ENCODE results near the gene SKIDA1.

The SKIDA1 gene

DNA sequence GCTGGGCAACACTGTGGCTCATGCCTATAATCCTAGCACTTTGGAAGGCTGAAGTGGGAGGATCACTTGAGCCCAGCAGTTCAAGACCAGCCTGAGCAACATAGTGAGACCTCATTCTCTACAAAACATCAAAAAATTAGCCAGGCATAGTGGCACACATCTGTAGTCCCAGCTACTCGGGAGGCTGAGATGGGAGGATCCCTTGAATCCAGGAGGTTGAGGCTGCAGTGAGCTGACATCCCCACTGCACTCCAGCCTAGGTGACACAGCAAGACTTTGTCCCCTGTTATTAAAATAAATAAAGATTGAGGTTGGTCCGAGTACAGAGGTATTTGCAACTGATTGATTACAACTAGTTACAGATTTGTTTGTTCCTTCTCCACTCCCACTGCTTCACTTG lies 44.1 kb downstream of the SKIDA1 start:
- DNase-seq (ENCODE audit: insufficient read length), result no peak
- TF ChIP-seq POLR2A (IDR thresholded peaks at IDR 0.05; ENCODE audit: low read depth, low read length) (no peak), POLR2AphosphoS5 (IDR thresholded peaks at IDR 0.05; ENCODE audit: low read depth, low read length) (no peak), TAF1 (IDR thresholded peaks at IDR 0.05; ENCODE audit: borderline replicate concordance, low read depth, low read length) (no peak)
- FAIRE-seq, result no peak

DNA sequence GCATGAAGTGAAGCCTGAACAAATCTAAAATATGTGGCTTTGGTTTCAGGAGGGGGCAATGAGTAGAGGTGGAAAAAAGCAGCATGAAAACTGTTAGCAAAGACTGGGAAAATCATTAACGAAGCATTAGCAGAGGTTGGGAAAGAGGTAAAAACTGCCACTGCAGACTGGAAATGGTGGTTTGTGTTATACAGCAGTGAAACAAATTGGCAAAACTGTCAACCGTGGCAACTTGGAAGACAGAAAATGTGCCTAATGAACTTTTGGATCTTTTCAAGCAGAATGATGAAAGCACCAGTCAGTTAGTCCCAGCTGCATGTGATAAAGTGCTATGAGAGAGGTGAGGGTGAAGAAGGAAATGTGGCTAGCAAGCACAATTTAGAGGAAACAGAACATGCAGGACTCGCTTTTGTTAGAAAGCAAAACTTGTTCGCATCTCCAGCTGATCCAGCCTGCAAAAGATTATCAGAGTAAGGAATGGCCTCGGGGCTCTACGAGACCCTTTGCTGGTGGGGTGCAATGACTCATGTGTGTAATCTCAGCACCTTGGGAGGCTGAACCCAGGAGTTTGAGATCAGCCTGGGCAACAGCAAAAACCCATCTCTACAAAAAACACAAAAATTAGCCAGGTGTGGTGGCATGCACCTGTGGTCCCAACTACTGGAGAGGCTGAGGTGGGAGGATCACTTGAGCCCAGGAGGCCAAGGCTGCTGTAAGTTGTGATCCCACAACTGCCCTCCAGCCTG lies 45.7 kb downstream of the SKIDA1 start:
- TF ChIP-seq TAF1 (IDR thresholded peaks at IDR 0.05; ENCODE audit: borderline replicate concordance, low read depth, low read length) (no peak), POLR2A (IDR thresholded peaks at IDR 0.05; ENCODE audit: low read depth, low read length) (no peak), POLR2AphosphoS5 (IDR thresholded peaks at IDR 0.05; ENCODE audit: low read depth, low read length) (no peak)
- DNase-seq (ENCODE audit: insufficient read length) (no peak), FAIRE-seq (no peak)

DNA sequence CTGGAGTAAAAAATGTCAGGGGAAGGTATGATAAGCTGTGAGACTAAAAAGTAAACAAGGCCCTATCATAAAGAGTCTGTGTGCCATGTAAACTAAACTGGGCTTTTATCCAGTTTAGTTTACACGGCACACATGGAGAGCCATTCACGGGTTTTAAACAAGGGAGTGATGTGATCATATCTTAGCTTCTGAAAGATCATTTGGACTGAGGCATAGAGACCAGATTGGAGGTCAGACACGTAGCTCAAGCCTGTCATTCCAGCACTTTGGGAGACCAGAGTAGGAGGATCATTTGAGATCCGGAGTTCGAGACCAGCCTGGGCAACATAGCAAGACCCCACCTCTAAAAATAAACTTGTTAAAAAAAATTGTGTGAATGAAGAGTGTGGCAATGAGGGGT lies 50.1 kb downstream of the SKIDA1 start:
- TF ChIP-seq POLR2A (IDR thresholded peaks at IDR 0.05; ENCODE audit: low read depth, low read length), result no peak
- TF ChIP-seq TAF1 (IDR thresholded peaks at IDR 0.05; ENCODE audit: borderline replicate concordance, low read depth, low read length), result no peak
- TF ChIP-seq POLR2AphosphoS5 (IDR thresholded peaks at IDR 0.05; ENCODE audit: low read depth, low read length), result no peak
- DNase-seq (ENCODE audit: insufficient read length) (no peak), FAIRE-seq (no peak)

DNA sequence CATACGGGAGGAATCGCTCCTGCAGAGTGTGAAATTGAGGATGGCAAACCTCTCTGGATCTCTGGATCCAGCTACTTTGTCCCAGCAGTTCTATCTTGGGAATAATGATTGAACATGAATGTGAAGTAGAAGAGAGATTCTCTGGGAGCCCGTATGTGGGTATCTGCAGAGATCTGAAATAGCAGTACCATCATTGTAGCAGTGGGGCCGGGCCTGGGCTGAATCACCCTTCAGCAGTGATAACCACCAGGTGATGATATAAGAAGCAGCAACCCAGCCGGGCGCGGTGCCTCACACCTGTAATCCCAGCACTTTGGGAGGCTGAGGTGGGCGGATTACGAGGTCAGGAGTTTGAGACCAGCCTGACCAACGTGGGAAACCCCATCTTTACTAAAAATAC lies 51.9 kb downstream of the SKIDA1 start:
- no peak for TF ChIP-seq POLR2A (IDR thresholded peaks at IDR 0.05; ENCODE audit: low read depth, low read length)
- no peak for TF ChIP-seq POLR2AphosphoS5 (IDR thresholded peaks at IDR 0.05; ENCODE audit: low read depth, low read length)
- TF ChIP-seq TAF1 (IDR thresholded peaks at IDR 0.05; ENCODE audit: borderline replicate concordance, low read depth, low read length), result no peak
- FAIRE-seq (no peak), DNase-seq (ENCODE audit: insufficient read length) (no peak)

DNA sequence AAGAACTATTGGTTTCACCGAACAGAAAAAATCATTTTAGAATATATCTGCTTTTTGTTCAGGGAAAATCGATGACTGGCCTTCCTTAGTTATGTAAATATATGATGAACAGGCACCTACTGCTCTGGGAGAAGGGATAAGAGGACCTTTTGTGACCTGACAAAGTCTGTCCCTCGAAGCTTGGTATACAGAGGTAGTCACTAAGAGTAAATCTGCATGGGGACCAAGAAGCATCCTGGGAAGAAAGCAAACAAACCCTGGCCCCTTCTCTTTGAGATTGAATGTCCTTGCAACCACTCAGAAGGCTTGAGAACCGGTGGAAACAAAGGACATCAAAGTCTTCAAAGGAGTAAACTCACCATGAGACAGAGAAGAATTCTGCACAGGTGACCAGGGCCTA lies 52.3 kb downstream of the SKIDA1 start:
- DNase-seq (ENCODE audit: insufficient read length) (no peak), FAIRE-seq (no peak)
- TF ChIP-seq POLR2AphosphoS5 (IDR thresholded peaks at IDR 0.05; ENCODE audit: low read depth, low read length), result no peak
- no peak for TF ChIP-seq POLR2A (IDR thresholded peaks at IDR 0.05; ENCODE audit: low read depth, low read length)
- TF ChIP-seq TAF1 (IDR thresholded peaks at IDR 0.05; ENCODE audit: borderline replicate concordance, low read depth, low read length), result no peak

DNA sequence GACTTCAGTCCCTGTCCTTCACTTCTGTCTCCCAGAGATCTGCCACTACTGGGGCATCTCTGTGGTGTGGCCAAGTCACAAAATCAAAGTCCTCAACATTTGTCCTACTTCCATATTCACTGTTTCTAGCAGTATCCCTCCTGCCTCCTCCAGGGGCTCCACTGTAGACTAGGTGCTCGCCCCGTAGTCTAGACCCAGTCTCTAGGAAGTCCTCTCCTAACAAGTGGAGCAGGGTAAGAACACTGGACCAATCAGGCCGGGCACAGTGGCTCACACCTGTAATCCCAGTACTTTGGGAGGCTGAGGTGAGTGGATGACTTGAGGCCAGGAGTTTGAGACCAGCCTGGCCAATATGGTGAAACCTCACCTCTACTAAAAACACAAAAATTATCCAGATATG lies 57.4 kb downstream of the SKIDA1 start:
- TF ChIP-seq TAF1 (IDR thresholded peaks at IDR 0.05; ENCODE audit: borderline replicate concordance, low read depth, low read length), result no peak
- no peak for DNase-seq (ENCODE audit: insufficient read length)

DNA sequence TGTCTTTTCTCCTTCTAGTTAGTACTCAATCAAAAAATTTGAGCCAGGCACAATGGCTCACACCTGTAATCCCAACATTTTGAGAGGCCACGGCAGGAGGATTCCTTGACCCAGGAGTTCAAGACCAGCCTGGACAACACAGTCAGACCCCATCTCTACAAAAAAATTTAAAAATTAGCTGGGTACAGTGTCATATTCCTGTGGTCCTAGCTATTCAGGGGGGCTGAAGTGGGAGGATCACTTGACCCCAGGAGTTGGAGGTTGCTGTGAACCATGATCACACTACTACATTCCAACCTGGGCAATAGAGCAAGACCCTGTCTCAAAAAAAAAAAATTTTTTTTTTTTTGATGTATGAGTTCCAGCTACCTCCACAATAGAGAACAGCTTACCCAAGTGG lies 57.8 kb downstream of the SKIDA1 start:
- FAIRE-seq, result no peak
- DNase-seq (ENCODE audit: insufficient read length), result no peak
- no peak for TF ChIP-seq POLR2AphosphoS5 (IDR thresholded peaks at IDR 0.05; ENCODE audit: low read depth, low read length)
- no peak for TF ChIP-seq POLR2A (IDR thresholded peaks at IDR 0.05; ENCODE audit: low read depth, low read length)
- TF ChIP-seq TAF1 (IDR thresholded peaks at IDR 0.05; ENCODE audit: borderline replicate concordance, low read depth, low read length), result no peak

More for the DNA sequence above, 57.4 kb downstream of the SKIDA1 start:
- no peak for FAIRE-seq

DNA sequence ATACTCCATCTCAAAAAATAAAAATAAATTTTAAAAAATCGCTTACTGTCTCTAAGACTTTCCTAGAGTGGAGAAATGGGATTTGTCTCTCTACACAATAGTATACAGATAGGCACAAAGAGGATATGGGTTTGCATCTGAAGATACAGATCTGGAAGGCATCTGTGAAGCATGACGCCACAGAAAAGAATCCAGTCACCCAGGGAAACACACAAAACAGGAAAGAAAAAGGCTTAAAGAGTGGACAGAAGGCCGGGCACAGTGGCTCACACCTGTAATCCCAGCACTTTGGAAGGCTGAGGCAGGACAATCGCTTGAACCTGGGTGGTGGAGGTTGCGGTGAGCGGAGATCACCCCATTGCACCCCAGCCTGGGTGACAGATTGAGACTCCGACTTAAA lies 61.3 kb downstream of the SKIDA1 start:
- FAIRE-seq, result no peak
- TF ChIP-seq POLR2AphosphoS5 (IDR thresholded peaks at IDR 0.05; ENCODE audit: low read depth, low read length) (no peak), POLR2A (IDR thresholded peaks at IDR 0.05; ENCODE audit: low read depth, low read length) (no peak), TAF1 (IDR thresholded peaks at IDR 0.05; ENCODE audit: borderline replicate concordance, low read depth, low read length) (no peak)
- DNase-seq (ENCODE audit: insufficient read length), result no peak
